Liver (tissue), 9 donors: ENCODE results near the gene TNS2. TPM values are rescaled to one million over a fixed set of nuclear protein-coding genes. Genes with fewer than 3 reads are reported as not detected.

Experiments used
- DNase-seq: peaks from one replicate; pipeline ENCODE4 v3.0.0-alpha.2; 2017; ENCODE audit warnings: low spot score
- H3K27ac ChIP-seq, 2 donors: one replicate each; pipeline ENCODE4 v1.7.0; 2013; ENCODE audit warnings: inconsistent platforms in 2 of 2, low read length in 2 of 2, control low read depth in 1 of 2, low read depth in 1 of 2, mild to moderate bottlenecking in 1 of 2
- H3K27me3 ChIP-seq, 4 donors: one replicate each; pipeline versions ENCODE4 v1.6.1 to v1.7.0; 2013; ENCODE audit warnings: low read length in 3 of 4, inconsistent platforms in 1 of 4, mild to moderate bottlenecking in 1 of 4, moderate library complexity in 1 of 4; ENCODE audit not compliant: control insufficient read depth in 4 of 4, insufficient read depth in 4 of 4
- H3K36me3 ChIP-seq, 4 donors: one replicate each; pipeline versions ENCODE4 v1.6.1 to v1.7.0; 2013; ENCODE audit warnings: low read length in 3 of 4, mild to moderate bottlenecking in 3 of 4, low read depth in 1 of 4, moderate library complexity in 1 of 4; ENCODE audit not compliant: control insufficient read depth in 4 of 4, insufficient read depth in 3 of 4
- H3K4me1 ChIP-seq, 4 donors: one replicate each; pipeline versions ENCODE4 v1.6.1 to v1.7.0; 2013; ENCODE audit warnings: low read length in 3 of 4, mild to moderate bottlenecking in 3 of 4, moderate library complexity in 1 of 4; ENCODE audit not compliant: control insufficient read depth in 4 of 4, insufficient read depth in 4 of 4
- H3K4me3 ChIP-seq, 3 donors: one replicate each; pipeline versions ENCODE4 v1.6.1 to v1.7.0; 2013; ENCODE audit warnings: low read length in 3 of 3, control low read depth in 1 of 3, low read depth in 1 of 3, mild to moderate bottlenecking in 1 of 3
- H3K9ac ChIP-seq, 2 donors: one replicate each; pipeline ENCODE4 v1.7.0; 2013; ENCODE audit warnings: low read length in 2 of 2, mild to moderate bottlenecking in 2 of 2, moderate library complexity in 2 of 2, control low read depth in 1 of 2, low read depth in 1 of 2
- H3K9me3 ChIP-seq, 4 donors: one replicate each; pipeline versions ENCODE4 v1.6.1 to v1.7.0; 2013; ENCODE audit warnings: low read length in 3 of 4; ENCODE audit not compliant: control insufficient read depth in 4 of 4
- EGR1 ChIP-seq, 2 donors: IDR thresholded peaks; 2 replicates each; pipeline ENCODE4 v1.6.1; 2016 to 2018; ENCODE audit warnings: antibody characterized with exemption in 2 of 2, low read depth in 2 of 2
- FOXA1 ChIP-seq: IDR thresholded peaks from 2 replicates; pipeline ENCODE4 v1.6.1; 2016; ENCODE audit warnings: antibody characterized with exemption
- FOXA2 ChIP-seq: IDR thresholded peaks from 2 replicates; pipeline ENCODE4 v1.6.1; 2016; ENCODE audit warnings: antibody characterized with exemption
- GABPA ChIP-seq, 2 donors: IDR thresholded peaks in 1 of 2; conservative IDR thresholded peaks in 1 of 2; 2 replicates each; pipeline ENCODE4 v1.6.1; 2016; ENCODE audit warnings: antibody characterized with exemption in 2 of 2, mild to moderate bottlenecking in 1 of 2, moderate library complexity in 1 of 2
- HNF4A ChIP-seq, 2 donors: conservative IDR thresholded peaks; 2 replicates each; pipeline ENCODE4 v1.6.1; 2016; ENCODE audit warnings: antibody characterized with exemption in 2 of 2, mild to moderate bottlenecking in 2 of 2
- HNF4G ChIP-seq: IDR thresholded peaks from 2 replicates; pipeline ENCODE4 v1.6.1; 2016; ENCODE audit warnings: antibody characterized with exemption
- JUND ChIP-seq, 2 donors: IDR thresholded peaks; 2 replicates each; pipeline ENCODE4 v1.6.1; 2016; ENCODE audit warnings: antibody characterized with exemption in 2 of 2
- NR2F2 ChIP-seq: IDR thresholded peaks from 2 replicates; pipeline ENCODE4 v1.6.1; 2016; ENCODE audit warnings: antibody characterized with exemption
- RAD21 ChIP-seq, 2 donors: IDR thresholded peaks; 2 replicates each; pipeline ENCODE4 v1.6.1; 2016; ENCODE audit warnings: antibody characterized with exemption in 2 of 2, mild to moderate bottlenecking in 2 of 2
- RXRA ChIP-seq, 2 donors: IDR thresholded peaks; 2 replicates each; pipeline ENCODE4 v1.6.1; 2017 to 2018; ENCODE audit warnings: antibody characterized with exemption in 2 of 2, mild to moderate bottlenecking in 1 of 2
- SP1 ChIP-seq: IDR thresholded peaks from 2 replicates; pipeline ENCODE4 v1.6.1; 2018; ENCODE audit warnings: antibody characterized with exemption, mild to moderate bottlenecking
- TAF1 ChIP-seq: conservative IDR thresholded peaks from 2 replicates; pipeline ENCODE4 v1.6.1; 2016; ENCODE audit warnings: antibody characterized with exemption, mild to moderate bottlenecking
- YY1 ChIP-seq: IDR thresholded peaks from 2 replicates; pipeline ENCODE4 v1.6.1; 2016; ENCODE audit warnings: antibody characterized with exemption, mild to moderate bottlenecking
- whole genome bisulfite sequencing: extraction: QIAGEN DNeasy Blood & Tissue Kit; methylation state at CpG from one replicate; pipeline ENCODE4 v1.1.7; 2013; 5-methylcytosine and 5-hydroxymethylcytosine counted together
- polyA plus RNA-seq, 2 donors: library from polyadenylated mRNA; stranded (reverse) in 1 of 2; unstranded in 1 of 2; fragments of 200-250 nt in 1 of 2; fragments of >200 nt in 1 of 2; fragmentation: Nextera tagmentation in 1 of 2; extraction: Ambion mirVana in 1 of 2; gene quantifications; one replicate each; pipeline versions ENCODE4 v1.2.1 to v1.2.3, GENCODE V29; 2013 to 2015
- total RNA-seq, 2 donors: library from RNA; depleted of rRNA; stranded (reverse); fragments of >200 nt; gene quantifications; one replicate each; pipeline ENCODE4 v1.2.3, GENCODE V29; 2014
- TF ChIP-seq, protein P1 (sequence below): IDR thresholded peaks from 2 replicates; pipeline ENCODE4 v1.6.1; 2016; ENCODE audit warnings: antibody characterized with exemption, mild to moderate bottlenecking
- TF ChIP-seq, protein P2 (sequence below): fragments of 150-350 bp; IDR thresholded peaks from 2 replicates; pipeline ENCODE4 v1.5.1; 2017; ENCODE audit warnings: improper control_type of control experiment, low read depth, low read length; ENCODE audit not compliant: missing input control
- TF ChIP-seq, protein P3 (sequence below): IDR thresholded peaks from 2 replicates; pipeline ENCODE4 v1.6.1; 2016; ENCODE audit warnings: antibody characterized with exemption
- TF ChIP-seq, protein P4 (sequence below): IDR thresholded peaks from 2 replicates; pipeline ENCODE4 v1.6.1; 2016; ENCODE audit warnings: antibody characterized with exemption
- TF ChIP-seq, protein P5 (sequence below): IDR thresholded peaks from 2 replicates; pipeline ENCODE4 v1.6.1; 2016; ENCODE audit warnings: antibody characterized with exemption
- donor health status: healthy.
- donor health status: healthy.
- donor health status: healthy.
- donor health status: healthy.
- donor health status: healthy.

Gene TNS2, protein sequence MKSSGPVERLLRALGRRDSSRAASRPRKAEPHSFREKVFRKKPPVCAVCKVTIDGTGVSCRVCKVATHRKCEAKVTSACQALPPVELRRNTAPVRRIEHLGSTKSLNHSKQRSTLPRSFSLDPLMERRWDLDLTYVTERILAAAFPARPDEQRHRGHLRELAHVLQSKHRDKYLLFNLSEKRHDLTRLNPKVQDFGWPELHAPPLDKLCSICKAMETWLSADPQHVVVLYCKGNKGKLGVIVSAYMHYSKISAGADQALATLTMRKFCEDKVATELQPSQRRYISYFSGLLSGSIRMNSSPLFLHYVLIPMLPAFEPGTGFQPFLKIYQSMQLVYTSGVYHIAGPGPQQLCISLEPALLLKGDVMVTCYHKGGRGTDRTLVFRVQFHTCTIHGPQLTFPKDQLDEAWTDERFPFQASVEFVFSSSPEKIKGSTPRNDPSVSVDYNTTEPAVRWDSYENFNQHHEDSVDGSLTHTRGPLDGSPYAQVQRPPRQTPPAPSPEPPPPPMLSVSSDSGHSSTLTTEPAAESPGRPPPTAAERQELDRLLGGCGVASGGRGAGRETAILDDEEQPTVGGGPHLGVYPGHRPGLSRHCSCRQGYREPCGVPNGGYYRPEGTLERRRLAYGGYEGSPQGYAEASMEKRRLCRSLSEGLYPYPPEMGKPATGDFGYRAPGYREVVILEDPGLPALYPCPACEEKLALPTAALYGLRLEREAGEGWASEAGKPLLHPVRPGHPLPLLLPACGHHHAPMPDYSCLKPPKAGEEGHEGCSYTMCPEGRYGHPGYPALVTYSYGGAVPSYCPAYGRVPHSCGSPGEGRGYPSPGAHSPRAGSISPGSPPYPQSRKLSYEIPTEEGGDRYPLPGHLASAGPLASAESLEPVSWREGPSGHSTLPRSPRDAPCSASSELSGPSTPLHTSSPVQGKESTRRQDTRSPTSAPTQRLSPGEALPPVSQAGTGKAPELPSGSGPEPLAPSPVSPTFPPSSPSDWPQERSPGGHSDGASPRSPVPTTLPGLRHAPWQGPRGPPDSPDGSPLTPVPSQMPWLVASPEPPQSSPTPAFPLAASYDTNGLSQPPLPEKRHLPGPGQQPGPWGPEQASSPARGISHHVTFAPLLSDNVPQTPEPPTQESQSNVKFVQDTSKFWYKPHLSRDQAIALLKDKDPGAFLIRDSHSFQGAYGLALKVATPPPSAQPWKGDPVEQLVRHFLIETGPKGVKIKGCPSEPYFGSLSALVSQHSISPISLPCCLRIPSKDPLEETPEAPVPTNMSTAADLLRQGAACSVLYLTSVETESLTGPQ (N-terminal part only)
- 10 to 100 TPM; 11.7 to 94.0 TPM for total RNA-seq
- 10 to 100 TPM; 44.7 to 47.2 TPM for polyA plus RNA-seq

DNA sequence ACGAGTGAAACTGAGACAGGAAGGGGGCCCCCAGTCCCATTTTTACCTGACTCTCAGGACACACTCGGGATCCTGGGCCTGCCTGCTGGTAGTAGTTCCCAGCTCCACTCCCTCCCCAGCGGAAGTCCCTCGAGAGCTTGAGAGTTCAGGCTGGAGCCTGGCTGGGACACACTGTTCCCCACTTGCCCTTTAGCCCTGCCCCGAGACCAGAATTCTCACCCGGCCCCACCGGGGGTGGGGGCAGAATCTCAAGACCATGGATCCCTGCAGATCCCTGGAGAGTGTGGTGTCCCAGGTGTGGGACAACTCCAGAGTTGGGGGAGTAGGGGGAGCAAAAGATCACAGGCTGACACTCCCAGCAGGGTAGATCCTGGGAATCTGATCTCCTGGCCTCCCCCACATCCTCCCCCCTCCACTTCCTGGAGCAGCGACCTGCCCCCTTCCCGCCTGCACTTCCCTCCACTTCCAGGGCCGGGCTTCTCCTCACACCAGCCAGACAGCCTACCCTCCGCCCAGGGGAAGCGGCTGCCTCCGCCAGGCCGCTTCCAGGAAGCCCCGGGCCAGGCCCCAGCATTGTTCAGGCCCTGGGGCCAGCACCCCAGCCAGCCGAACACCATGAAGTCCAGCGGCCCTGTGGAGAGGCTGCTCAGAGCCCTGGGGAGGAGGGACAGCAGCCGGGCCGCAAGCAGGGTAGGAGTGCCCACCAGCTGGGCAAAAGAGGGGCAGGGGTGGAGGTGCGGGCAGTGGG, at the start of gene TNS2:
TNS2 (plus strand) TSS at position 495 of the 748 bp plus-strand sequence; CDS start at position 616, 121 bp downstream.
- 12% methylated on average over 20 of the region's 20 CpGs for WGBS

More for the DNA sequence above, at the start of gene TNS2:
- Histone ChIP-seq H3K4me1 (peaks cover 16 to 73% (median 54%) of the 10 kb centered on the region in 4 donors), H3K36me3 (no peaks in the 10 kb centered on the region), H3K27ac (peak within 1 kb of the TSS; percentile 94 to 98), H3K4me3 (peak within 1 kb of the TSS; percentile 80 to 94 (median 87)), H3K9me3 (no peaks in the 10 kb centered on the region), H3K27me3 (no peaks in the 10 kb centered on the region), H3K9ac (peak within 1 kb of the TSS; percentile 84 to 93)
- DNase-seq: peak; percentile 59
- TF ChIP-seq YY1: peak; percentile 71
- TF ChIP-seq, protein P1, sequence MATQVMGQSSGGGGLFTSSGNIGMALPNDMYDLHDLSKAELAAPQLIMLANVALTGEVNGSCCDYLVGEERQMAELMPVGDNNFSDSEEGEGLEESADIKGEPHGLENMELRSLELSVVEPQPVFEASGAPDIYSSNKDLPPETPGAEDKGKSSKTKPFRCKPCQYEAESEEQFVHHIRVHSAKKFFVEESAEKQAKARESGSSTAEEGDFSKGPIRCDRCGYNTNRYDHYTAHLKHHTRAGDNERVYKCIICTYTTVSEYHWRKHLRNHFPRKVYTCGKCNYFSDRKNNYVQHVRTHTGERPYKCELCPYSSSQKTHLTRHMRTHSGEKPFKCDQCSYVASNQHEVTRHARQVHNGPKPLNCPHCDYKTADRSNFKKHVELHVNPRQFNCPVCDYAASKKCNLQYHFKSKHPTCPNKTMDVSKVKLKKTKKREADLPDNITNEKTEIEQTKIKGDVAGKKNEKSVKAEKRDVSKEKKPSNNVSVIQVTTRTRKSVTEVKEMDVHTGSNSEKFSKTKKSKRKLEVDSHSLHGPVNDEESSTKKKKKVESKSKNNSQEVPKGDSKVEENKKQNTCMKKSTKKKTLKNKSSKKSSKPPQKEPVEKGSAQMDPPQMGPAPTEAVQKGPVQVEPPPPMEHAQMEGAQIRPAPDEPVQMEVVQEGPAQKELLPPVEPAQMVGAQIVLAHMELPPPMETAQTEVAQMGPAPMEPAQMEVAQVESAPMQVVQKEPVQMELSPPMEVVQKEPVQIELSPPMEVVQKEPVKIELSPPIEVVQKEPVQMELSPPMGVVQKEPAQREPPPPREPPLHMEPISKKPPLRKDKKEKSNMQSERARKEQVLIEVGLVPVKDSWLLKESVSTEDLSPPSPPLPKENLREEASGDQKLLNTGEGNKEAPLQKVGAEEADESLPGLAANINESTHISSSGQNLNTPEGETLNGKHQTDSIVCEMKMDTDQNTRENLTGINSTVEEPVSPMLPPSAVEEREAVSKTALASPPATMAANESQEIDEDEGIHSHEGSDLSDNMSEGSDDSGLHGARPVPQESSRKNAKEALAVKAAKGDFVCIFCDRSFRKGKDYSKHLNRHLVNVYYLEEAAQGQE: peak; percentile 76
- TF ChIP-seq RAD21 (IDR thresholded peaks at IDR 0.05): no peak
- peak; percentile 80 to 82 for TF ChIP-seq EGR1 (IDR thresholded peaks at IDR 0.05; ENCODE audit: low read depth in 2 of 2)
- TF ChIP-seq FOXA2: no peak
- TF ChIP-seq, protein P2, sequence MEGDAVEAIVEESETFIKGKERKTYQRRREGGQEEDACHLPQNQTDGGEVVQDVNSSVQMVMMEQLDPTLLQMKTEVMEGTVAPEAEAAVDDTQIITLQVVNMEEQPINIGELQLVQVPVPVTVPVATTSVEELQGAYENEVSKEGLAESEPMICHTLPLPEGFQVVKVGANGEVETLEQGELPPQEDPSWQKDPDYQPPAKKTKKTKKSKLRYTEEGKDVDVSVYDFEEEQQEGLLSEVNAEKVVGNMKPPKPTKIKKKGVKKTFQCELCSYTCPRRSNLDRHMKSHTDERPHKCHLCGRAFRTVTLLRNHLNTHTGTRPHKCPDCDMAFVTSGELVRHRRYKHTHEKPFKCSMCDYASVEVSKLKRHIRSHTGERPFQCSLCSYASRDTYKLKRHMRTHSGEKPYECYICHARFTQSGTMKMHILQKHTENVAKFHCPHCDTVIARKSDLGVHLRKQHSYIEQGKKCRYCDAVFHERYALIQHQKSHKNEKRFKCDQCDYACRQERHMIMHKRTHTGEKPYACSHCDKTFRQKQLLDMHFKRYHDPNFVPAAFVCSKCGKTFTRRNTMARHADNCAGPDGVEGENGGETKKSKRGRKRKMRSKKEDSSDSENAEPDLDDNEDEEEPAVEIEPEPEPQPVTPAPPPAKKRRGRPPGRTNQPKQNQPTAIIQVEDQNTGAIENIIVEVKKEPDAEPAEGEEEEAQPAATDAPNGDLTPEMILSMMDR: no peak
- TF ChIP-seq, protein P3, sequence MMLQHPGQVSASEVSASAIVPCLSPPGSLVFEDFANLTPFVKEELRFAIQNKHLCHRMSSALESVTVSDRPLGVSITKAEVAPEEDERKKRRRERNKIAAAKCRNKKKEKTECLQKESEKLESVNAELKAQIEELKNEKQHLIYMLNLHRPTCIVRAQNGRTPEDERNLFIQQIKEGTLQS: peak; percentile 23
- peak; percentile 14 to 18 for TF ChIP-seq JUND (IDR thresholded peaks at IDR 0.05)
- peak; percentile 79 for TF ChIP-seq TAF1
- TF ChIP-seq RXRA (IDR thresholded peaks at IDR 0.05): peak; percentile 81 to 96
- TF ChIP-seq, protein P4, sequence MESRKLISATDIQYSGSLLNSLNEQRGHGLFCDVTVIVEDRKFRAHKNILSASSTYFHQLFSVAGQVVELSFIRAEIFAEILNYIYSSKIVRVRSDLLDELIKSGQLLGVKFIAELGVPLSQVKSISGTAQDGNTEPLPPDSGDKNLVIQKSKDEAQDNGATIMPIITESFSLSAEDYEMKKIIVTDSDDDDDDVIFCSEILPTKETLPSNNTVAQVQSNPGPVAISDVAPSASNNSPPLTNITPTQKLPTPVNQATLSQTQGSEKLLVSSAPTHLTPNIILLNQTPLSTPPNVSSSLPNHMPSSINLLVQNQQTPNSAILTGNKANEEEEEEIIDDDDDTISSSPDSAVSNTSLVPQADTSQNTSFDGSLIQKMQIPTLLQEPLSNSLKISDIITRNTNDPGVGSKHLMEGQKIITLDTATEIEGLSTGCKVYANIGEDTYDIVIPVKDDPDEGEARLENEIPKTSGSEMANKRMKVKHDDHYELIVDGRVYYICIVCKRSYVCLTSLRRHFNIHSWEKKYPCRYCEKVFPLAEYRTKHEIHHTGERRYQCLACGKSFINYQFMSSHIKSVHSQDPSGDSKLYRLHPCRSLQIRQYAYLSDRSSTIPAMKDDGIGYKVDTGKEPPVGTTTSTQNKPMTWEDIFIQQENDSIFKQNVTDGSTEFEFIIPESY: peak; percentile 38
- peak; percentile 99 for TF ChIP-seq NR2F2
- TF ChIP-seq HNF4G: peak; percentile 31
- TF ChIP-seq FOXA1: no peak
- TF ChIP-seq, protein P5, sequence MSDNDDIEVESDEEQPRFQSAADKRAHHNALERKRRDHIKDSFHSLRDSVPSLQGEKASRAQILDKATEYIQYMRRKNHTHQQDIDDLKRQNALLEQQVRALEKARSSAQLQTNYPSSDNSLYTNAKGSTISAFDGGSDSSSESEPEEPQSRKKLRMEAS: peak; percentile 91
- TF ChIP-seq GABPA (IDR thresholded peaks at IDR 0.05 in 1 of 2, conservative IDR thresholded peaks at IDR 0.05 in 1 of 2): no peak
- peak; percentile 87 for TF ChIP-seq SP1
- peak; percentile 62 to 83 for TF ChIP-seq HNF4A (conservative IDR thresholded peaks at IDR 0.05)
